Uterus (tissue), 2 donors: ENCODE data around the gene ABHD6.

Experiments
- POLR2A ChIP-seq, 2 donors: fragments of 450-650 bp; IDR thresholded peaks; one replicate each; pipeline ENCODE4 v1.6.1; 2016; ENCODE audit warnings: antibody characterized with exemption in 2 of 2, mild to moderate bottlenecking in 1 of 2, moderate library complexity in 1 of 2
- TF ChIP-seq, protein P1 (sequence below), 4 experiments: fragments of 200-600 bp in 2 of 4; fragments of 450-650 bp in 2 of 4; sonication (generic) in 2 of 4; IDR thresholded peaks; one replicate each; pipeline ENCODE4 v1.5.1; 2016 to 2019; ENCODE audit warnings: antibody characterized with exemption in 4 of 4, mild to moderate bottlenecking in 2 of 4, moderate library complexity in 1 of 4

DNA sequence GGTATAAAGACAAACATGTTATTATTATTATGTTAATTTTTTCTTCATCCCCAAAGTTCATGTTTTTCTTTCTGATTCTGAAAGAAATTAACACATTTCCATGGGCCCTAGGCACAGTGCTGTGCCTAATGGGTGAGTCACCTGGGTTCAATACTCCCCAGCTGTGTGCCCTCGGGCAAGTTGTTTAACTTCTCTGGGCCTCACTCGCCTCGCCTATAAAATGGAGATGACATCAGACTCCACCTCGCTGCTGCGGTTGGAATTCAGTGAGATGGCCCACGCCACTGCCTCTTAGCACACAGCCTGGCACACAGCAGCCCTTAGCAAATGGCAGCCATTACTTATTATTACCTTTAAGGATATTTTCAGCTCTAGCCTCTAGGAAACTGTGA, 49.4 kb upstream of the ABHD6 start:
- TF ChIP-seq, protein P1, sequence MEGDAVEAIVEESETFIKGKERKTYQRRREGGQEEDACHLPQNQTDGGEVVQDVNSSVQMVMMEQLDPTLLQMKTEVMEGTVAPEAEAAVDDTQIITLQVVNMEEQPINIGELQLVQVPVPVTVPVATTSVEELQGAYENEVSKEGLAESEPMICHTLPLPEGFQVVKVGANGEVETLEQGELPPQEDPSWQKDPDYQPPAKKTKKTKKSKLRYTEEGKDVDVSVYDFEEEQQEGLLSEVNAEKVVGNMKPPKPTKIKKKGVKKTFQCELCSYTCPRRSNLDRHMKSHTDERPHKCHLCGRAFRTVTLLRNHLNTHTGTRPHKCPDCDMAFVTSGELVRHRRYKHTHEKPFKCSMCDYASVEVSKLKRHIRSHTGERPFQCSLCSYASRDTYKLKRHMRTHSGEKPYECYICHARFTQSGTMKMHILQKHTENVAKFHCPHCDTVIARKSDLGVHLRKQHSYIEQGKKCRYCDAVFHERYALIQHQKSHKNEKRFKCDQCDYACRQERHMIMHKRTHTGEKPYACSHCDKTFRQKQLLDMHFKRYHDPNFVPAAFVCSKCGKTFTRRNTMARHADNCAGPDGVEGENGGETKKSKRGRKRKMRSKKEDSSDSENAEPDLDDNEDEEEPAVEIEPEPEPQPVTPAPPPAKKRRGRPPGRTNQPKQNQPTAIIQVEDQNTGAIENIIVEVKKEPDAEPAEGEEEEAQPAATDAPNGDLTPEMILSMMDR (IDR thresholded peaks at IDR 0.05) = no peak
- TF ChIP-seq POLR2A (IDR thresholded peaks at IDR 0.05) = no peak
